ENCODE results near the gene FOXN3.

DNA sequence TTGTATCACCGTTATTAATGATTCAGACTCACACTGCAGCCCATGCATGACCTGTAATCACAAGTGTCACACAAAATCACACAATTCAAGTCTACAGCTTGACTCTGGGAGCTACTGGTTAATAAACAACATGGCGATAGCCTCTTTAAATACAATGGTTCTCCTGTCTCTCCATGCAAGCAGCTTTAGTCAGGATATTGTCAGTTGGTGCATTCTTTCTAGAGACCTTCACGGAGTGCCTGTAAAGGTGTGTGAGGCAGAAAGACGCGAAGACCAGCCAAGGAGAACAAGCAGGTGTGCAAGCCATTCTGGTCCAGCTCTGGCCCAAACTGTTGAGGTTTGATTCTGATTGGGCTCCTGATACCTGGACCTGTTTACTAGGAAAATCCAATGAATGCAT lies 40.0 kb upstream of the FOXN3 start:
- no peak for TF ChIP-seq POLR2A (IDR thresholded peaks at IDR 0.05; ENCODE audit: low read length)
- no peak for TF ChIP-seq GATA1 (IDR thresholded peaks at IDR 0.05; ENCODE audit: low read depth, low read length)

Measured in erythroblast (primary cell).